GM21367 (cell line): ENCODE data around the gene SERHL2.
"Not testable (repeated sequence)": the region's sequence is repeated elsewhere in the genome, so short reads cannot be mapped to it uniquely, and the experiment has no call there.

Source experiments
- ATAC-seq: cut with Tn5 transposase; IDR thresholded peaks from one replicate; pipeline ENCODE4 v1.9.1; 2021; ENCODE audit not compliant: unreplicated experiment

The SERHL2 gene

DNA sequence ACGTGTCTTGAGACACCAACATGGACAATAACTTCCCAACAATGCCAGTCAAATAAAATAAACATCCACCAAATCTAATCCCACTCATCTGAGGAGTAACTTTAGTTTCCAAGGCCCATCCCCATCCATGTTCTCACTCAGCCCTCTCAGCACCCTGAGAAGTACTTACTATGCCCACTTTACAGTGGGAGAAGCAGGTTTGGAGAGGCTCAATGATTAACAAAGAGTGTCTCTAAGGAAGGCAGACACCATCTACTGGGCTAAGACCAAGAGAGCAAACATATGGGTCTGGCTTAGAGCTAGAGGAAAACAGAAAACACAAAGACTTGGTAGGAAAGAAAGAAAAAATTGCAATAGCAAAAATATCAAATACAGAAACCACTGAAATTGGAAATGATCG is 49.7 kb downstream of the SERHL2 start:
- ATAC-seq, result no peak

DNA sequence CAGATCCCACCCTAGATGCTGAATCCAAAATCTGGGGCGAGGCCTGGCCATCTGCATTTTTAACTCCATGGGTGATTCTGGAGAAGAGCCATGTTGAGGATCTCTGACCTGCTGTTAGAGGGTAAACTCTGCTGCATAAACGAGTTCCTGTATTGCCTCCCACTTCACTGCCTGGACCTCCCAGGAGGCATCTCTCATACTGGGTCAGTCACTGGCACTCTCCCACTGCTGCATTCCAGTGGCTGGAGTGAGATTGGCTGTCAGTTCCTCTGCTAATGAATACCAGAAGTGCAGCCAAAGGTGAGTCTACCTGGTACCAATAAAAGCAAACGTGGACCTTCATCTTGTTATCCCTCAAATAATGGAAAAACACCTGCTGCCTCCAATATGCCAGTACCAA is 50.6 kb downstream of the SERHL2 start:
- ATAC-seq, result no peak

DNA sequence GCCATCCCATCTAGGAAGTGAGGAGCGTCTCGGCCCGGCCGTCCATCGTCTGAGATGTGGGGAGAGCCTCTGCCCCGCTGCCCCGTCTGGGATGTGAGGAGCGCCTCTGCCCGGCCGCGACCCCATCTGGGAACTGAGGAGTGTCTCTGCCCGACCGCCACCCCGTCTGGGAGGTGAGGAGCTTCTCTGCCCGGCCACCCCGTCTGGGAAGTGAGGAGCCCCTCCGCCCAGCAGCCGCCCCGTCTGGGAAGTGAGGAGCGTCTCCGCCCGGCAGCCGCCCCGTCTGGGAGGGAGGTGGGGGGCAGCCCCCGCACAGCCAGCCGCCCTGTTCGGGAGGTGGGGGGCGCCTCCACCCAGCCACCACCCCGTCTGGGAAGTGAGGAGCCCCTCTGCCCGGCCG is 53.9 kb downstream of the SERHL2 start:
- not testable (repeated sequence) for ATAC-seq

DNA sequence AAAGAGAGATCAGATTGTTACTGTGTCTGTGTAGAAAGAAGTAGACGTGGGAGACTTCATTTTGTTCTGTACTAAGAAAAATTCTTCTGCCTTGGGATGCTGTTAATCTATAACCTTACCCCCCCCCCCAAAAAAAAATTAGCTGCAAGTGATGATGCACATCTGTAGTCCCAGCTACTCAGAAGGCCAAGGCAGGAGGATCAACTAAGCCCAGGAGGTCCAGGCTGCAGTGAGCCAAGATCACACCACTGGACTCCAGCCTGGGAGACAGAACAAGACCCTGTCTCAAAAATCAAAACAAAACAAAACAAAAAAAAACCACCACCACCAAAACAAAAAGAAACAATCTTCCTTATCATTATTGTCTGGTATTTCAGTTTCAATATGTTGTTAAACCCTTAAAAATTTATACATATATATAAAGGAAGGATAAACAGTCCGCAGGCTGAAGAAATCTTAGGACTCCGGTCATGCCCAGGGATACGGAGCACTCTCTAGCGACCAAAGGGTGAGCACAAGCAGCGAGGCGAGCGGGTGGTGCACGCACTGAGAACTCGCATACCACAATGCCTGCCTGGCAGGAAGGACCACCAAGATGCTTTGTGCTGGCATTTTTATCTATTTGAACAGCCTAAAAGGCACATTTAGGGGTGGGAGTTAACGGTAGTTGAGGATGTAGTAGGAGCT is 54.5 kb downstream of the SERHL2 start:
- ATAC-seq, result no peak

DNA sequence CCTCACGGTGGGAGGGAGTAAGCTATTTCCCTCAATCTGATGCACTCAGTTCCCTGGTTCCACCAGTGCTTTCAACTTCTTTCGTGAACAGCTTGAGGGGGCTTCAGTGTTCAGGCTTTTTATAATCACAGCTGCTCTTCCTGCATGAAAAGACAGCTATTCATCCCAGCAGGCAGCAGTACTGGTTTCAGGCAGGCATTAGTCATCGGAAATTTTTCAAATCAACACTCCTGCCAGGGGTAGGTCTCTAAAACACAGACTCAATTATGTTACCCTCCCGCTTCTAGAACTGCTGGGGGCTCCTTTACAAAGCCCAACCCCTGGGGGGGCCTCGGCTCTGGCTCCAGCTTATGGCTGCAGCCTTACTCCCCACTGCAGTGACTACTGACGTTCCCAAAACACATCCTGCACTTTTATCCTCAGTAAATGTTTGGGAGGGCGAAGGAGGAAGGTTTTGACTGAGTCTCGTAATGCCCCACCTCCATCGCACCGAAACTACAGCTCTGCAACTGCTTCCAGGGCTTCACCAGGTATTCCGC is 55.1 kb downstream of the SERHL2 start:
- no peak for ATAC-seq

DNA sequence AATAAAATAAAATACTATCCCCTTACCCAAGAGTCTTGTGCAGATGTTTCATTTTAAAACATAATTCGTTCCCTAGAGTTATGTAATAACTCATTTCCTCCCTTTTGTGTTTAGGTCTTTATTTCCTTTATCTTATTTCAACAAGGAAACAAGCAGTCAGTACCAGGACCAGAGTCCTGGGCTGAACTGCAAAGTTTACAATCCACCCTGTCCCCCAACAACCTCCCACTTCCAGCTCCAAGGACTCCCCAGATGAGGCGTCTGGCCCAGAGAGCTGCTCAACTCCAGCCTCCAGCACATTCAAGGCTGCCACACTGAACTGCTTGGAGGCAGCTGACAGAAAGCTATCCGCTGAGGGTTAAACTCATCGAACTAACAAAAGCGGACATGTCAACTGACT is 56.4 kb downstream of the SERHL2 start:
- no peak for ATAC-seq

DNA sequence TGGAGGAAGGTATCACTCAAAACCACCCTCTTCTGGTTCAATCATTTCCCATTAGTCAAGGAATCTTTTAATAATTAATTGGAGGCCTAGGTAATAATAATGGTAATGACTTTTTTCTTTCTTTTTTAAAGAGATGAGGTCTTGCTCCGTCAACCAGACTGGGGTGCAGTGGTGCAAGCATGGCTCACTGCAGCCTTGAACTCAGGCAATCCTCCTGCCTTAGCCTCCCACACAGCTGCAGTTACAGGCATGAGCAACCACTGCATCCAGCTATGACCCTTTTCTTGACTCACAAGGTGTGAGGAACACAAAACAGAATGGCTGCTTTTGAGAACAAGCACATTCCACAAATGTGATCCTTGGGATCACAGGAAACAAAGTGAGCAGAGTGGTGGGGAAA is 57.3 kb downstream of the SERHL2 start:
- no peak for ATAC-seq

DNA sequence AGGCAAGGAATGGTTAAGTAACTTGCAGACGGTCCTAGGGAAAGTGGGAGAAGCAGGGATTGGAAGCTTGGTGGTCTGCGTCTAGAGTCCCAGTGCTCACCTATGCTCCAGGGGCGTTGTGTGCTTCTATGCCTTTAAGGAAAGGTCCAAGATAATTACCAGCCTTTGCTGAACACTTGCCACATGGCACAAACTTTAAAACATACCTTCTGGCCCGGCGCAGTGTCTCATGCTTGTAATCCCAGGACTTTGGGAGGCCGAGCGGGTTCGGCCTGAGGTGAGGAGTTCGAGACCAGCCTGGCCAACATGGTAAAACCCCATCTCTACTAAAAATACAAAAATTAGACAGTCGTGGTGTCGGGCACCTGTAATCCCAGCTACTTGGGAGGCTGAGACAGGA is 58.6 kb downstream of the SERHL2 start:
- ATAC-seq, result no peak

DNA sequence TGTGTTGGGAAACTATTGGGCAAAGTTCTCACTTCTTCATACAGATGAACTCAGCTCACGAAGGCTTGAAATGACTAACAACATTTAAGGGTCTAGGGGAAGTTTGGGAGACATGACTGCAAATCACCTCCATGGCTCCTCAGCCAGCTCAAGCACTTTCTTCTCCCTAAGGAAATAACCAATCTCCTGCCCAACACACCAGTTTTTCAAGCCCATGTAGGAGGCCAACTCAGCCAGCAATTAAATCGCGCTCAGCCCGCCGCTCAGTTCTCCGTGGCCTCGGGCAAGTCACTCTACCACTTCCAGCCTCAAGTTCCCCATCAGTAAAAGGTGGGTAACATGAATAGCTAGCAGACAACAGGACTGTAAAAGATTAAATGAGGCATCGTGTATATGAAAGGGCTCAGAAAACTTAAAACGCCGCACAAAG is 60.1 kb downstream of the SERHL2 start:
- ATAC-seq, result no peak

DNA sequence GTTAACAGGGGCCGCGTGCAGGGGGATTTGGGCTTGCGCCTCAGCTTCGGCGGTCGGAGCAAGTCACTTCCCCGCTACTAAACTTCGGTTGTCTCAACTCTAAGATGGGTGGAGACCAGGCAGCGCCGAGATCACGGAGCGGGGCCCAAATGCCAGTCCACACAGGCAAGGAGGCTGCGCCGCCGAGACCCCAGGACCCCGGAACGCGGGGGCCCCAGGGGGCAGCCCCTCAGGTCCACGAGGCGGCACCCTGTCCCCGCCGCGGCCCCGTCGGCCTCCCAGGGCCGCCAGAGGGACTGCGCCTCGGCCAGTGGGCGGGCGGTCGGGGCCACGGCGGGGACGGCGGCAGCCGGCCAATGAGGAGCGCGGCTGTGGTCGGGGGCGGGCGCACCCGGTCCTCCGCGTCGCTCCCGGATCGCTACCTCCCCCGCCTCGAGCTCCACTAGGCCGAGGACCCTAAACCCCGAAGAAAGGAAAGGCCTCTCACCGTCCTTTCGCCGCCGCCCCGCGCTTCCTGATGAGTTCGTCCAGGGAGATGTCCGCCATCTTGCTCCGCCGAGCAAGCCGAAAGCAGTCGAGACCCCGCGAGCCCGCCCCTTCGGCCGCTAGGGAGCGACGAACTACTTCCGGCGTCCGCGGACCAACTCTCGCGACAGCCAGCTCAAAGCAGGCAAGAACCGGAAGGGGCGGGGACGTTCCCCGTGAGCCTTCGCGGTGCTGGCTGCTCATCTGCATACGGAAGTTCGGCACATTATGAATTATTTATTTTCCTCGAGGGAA is 60.7 kb downstream of the SERHL2 start, which contains the start of gene POLDIP3:
Gene POLDIP3 (minus strand): TSS at position 572 of the 780 bp plus-strand sequence. CDS start 26 bp downstream, at position 546.
- ATAC-seq, result peak; percentile 54

DNA sequence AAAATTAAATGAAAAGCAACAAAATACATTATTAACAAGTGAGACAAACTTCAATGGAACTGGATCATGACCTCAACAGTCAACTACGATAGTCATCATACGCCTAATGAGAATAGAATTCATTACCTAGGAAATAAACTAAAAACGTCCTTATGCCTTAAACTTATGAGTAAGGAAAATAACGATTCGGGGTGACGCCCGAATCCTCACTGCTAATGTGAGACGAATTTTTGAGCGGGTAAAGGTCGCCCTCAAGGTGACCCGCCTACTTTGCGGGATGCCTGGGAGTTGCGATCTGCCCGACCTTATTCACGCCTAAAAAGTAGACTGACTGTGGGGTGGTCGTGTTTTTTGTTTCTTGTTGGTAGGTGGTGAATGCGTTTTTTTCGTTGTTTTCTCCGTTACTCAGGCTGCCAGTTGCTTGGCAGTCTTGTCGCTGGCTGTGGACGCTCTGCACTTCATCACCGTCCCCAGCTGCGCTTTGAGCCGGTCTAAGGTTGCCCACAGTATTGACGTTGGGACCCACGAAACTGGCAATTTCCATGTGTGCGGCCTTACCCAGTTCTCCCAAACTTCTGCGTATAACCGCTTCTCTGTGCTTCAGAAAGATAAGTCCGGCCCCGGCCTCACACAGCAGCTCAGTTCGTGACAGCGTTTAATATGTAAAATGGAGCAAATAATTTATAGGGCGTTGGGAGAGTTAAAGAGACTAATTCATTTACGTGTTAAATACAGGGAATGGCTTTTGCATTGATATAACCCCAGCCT is 61.5 kb downstream of the SERHL2 start:
- peak; percentile 49 for ATAC-seq

DNA sequence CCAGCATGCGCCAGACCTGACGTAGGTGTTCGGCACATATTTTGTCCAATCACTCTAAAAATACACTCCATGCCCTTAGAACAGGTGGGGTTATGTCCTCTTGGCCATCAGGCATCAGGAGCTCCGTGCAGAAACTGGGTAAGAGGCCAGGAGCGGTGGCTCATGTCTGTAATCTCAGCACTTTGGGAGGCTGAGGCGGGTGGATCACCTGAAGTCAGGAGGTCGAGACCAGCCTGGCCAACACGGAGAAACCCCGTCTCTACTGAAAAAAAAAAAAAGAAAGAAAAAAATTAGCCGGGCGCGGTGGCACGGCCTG is 62.1 kb downstream of the SERHL2 start:
- ATAC-seq, result not testable (repeated sequence)

DNA sequence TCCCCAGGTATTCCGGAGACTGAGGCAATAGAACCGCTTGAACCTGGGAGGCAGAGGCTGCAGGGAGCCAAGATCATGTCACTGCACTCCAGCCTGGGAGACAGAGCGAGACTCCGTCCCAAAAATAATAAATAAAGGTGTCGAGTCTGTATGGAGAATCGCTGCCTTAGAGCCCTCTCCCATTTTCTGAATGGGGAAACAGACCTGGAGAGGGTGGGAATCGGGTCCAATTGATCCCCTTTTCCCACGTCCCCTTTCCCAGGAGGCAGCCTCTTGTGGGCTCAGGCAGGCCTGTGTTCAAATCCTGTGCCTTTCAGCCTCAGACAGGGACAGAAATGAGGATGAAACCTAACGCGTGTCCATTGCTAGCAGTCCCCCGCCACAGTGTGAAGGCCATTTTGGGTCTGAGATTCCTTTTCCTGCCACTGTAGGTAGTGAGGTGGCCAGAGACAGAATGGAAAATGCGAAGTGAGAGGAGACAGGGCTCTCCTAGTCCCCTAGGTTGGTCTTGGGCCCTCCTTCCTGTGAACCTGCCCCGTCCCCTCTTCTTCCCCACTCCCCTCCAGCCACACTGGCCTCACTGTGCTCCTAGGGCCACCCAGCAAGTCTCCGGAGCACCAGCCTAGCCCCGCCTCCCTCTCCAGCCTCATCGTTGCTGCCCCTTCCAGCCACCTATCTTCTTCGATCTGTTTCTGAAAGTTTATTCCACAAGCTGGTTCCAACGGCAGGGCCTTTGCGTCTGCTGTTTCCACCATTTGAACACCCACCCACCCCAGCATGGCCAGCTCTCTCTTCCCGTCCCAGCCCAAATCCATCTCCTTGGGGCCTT is 63.6 kb downstream of the SERHL2 start:
- ATAC-seq, result no peak

DNA sequence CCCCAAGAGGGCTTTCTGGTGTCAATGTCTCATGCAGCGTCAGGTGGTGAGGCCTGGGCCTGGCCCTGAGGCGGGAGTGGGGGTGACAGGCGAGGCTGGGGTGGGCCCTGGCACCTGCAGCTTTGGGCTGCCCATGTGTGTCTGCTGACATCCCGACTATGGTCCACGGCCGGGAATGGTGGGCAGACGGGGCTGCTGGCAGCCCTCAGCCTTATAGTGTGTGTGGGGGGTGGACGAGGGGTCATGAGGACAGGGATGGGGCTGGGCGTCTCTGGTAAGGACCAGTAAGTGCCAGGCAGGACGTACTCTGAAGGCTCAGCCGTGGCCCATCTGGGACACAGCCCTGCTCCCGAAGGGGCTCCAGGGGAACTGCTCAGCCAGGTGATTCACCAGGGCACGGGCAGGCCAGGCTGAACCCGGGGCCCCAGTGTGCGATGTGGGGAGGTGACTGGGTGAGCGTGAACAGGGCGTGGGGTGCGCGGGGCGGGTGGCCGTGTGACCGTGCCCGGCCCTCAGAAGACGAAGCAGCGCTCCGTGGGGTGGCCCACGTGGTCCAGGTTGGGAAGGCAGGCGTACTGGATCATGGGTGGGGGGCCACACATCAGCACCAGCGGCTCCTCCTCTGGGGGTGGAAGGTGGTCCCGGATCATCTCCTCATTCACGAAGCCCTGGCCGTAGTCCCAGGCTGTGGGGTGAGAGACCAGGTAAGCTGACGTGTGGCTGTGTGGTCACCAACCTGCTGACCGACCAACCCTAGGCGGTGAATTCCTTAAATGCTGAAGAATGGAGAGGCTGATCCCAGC is 65.7 kb downstream of the SERHL2 start:
- no peak for ATAC-seq

DNA sequence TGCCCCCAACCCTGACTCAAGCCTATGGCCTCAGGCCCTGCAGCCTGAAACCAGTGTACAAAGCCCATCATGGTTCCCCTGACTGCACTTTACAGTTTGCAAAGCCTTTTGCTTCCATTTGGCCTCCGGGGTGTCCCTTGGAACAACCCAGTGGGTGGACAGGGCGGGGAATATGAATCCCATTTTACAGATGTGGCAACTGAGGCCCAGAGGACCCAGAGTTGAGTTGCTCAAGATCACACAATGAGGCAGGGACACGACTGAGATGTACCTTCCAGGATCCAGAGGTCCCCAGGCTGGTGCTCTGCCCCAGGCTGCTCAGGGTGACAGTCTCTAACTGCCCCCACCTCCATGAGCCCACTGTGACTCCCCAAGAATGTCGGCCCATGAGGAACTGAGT is 66.3 kb downstream of the SERHL2 start:
- no peak for ATAC-seq

DNA sequence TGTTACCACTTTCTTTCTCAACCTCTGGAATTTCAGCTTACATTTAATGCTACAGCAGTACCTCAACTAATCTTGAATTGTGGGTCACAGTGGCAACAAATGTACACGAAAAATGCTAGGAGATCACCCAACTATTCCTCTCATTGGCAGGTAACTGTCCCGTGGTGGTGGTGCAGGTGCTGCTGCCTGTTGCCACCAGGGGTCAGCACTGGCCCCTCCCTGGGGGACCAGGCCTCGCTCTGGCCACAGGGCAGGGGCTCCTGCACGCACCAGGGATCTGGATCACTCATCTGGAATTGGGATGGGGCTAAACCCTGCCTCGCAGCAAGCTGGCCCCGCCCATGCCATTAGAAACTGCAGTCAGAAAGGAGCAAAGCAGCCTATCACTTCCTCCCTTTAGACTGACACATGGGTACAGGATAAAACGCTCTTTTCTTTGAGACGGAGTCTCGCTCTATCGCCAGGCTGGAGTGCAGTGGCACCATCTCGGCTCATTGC is 67.8 kb downstream of the SERHL2 start:
- ATAC-seq, result no peak

DNA sequence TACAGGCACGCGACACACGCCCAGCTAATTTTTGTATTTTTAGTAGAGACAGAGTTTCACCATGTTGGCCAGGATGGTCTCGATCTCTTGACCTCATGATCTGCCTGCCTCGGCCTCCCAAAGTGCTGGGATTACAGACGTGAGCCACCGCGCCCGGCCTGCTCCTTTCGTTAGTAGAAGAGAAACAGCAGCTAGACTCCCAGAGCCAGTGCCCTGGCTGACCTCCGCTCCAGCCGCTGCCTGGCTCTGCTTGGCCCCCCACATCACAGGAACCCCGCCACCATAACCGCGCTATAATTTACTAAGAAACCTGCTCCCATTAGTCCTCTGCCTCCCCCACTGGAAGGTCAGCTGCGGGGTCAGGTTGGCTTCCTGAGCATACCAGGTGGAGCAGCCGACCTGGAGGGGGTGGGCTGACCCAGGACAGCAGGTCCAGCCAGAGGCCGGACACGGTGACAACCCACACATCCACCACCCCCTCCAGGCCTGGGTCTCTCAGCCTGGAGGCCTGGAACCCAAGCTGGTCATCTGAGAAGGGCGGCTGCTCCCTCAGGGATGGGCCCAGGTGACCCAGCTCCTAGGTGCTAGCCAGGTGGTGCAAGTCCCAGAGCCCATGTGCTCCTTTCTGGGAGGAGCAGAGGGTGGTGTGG is 68.4 kb downstream of the SERHL2 start:
- no peak for ATAC-seq

DNA sequence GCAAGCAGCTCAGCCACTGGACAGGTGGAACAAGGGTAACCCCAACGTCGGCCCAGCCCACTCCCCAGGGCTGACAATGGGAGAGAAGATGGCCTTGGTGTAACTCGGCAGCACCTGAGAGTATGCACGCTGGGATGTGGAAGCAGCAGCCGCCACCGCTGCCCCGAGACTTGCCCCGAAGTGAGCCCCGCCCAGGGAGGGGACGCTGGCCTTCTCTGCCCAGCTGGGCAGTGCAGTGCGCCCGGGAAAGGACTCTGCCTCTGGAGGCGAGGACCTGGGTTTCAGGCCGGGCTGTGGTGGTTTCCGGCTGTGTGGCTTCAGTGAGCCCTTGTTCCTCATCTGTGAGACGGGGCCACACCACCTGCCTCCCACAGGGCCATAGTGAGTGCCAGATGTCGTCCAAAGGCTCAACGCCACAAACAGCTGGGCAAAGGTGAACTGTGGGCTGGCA is 69.6 kb downstream of the SERHL2 start:
- no peak for ATAC-seq
